Measurements from ENCODE around the gene PGLYRP1. TPM values are rescaled to one million over a fixed set of nuclear protein-coding genes. Genes with fewer than 3 reads are reported as not detected.

The PGLYRP1 gene, protein sequence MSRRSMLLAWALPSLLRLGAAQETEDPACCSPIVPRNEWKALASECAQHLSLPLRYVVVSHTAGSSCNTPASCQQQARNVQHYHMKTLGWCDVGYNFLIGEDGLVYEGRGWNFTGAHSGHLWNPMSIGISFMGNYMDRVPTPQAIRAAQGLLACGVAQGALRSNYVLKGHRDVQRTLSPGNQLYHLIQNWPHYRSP
- not detected in 2 replicates for total RNA-seq

GRCh38 chr19:46022431-46023310 is at the start of gene PGLYRP1:
Gene PGLYRP1, minus strand, starts transcription at chr19:46023053. Its CDS starts 32 bp downstream, at chr19:46023021.

DNA sequence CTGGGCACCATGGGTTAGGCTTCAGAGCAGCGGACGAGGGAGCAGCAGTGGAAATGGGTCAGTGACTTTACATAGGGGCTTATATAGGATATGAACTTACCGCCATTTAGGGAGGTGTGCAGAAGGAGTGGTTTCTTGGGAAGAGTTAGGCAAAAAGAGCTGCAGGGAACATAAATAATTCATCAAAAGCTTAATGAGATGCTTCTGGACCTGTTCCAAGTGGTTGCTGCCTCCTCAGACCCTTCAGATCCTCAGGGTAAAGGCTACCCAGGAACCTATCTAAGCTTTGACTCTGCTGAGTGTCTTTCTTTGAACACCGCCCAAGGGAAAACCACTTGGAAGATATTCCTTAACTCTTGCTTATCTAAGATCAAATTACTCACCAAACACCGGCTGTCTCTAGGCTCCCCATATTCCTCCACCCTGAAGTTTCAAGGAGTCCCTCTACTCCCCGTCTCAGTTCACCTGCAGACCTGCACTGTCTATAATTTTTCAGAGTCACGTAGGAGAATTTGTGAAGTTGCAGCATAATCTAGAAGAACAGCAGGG is 18.2 kb upstream of the PGLYRP1 start, which contains the start of gene IGFL4:
Gene IGFL4 (minus strand): TSS at position 51 of the 549 bp plus-strand sequence. CDS start 40 bp downstream, at position 11.

DNA sequence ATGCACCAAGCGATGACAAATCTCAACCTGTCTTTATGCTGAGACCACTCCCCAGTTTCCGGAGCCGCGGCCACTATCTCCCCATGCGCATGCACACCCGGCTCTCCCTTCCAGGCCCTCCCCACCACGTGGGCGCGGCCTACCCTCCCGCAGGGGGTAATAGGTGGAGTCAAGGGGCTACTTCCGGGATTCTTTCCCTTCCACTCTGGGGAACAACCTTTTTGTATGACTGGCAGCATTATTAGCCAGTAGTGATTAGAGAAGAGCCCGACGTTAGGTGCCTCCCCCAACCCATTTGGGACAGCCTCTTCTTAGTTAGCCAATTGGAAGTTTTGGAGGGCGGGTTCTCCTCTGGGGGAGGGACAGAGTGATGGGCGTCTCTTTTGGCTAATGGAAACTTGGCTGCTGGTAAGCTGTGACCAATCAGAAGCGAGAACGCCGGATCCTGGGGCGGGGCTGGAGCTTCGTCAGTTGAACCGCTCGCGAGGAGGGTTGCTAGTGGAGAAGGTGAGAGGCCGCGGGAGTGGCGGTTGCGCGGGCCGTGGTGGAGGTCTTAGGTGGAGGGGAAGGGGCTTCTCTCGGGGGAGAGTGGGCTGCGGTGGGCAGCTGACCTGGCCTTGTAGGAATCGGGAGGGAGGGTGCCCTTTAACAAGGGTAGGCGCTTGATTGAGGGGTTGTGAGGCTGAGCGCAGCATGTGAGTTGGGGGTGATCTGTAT is 27.7 kb downstream of the PGLYRP1 start, which contains the start of gene CCDC61:
Gene CCDC61 (plus strand): TSS at position 470 of the 717 bp plus-strand sequence. CDS start 7,552 bp downstream, outside the sequence.

GRCh38 chr19:45973553-45974338 is 49.1 kb downstream of the PGLYRP1 start, which contains the start of gene NOVA2:
Gene NOVA2, minus strand, starts transcription at chr19:45973865. Its CDS starts 514 bp downstream, at chr19:45973351.

Other genes with a start within 250 kb of the PGLYRP1 start
- 4.1 and 23.6 TPM in 2 replicates for gene DMPK, start 240.6 kb downstream of the PGLYRP1 start, total RNA-seq
- gene DMWD, start 230.2 kb downstream of the PGLYRP1 start, total RNA-seq = 32.1 and 32.5 TPM in 2 replicates
- under 0.01 and 0.07 TPM in 2 replicates for gene RSPH6A, start 207.7 kb downstream of the PGLYRP1 start, total RNA-seq
- gene SYMPK, start 159.9 kb downstream of the PGLYRP1 start, total RNA-seq = 27.7 and 56.0 TPM in 2 replicates
- not detected in 2 replicates for gene FOXA3, start 158.7 kb downstream of the PGLYRP1 start, total RNA-seq
- 17.8 and 20.8 TPM in 2 replicates for gene IRF2BP1, start 136.9 kb downstream of the PGLYRP1 start, total RNA-seq
- 1.0 and 2.3 TPM in 2 replicates for gene MYPOP, start 120.4 kb downstream of the PGLYRP1 start, total RNA-seq
- not detected in 2 replicates for gene NANOS2, start 108.3 kb downstream of the PGLYRP1 start, total RNA-seq
- gene NOVA2, start 49.2 kb downstream of the PGLYRP1 start, total RNA-seq = not detected in 2 replicates
- gene CCDC61, start 27.6 kb downstream of the PGLYRP1 start, total RNA-seq = 4.9 and 12.3 TPM in 2 replicates
- gene IGFL4, start 17.9 kb upstream of the PGLYRP1 start, total RNA-seq = not detected in 2 replicates
- not detected in 2 replicates for gene IGFL3, start 101.6 kb upstream of the PGLYRP1 start, total RNA-seq
- 2.4 TPM in 1 of 2 replicates, not detected in the other for gene IGFL2, start 125.2 kb upstream of the PGLYRP1 start, total RNA-seq
- under 0.01 TPM in 1 of 2 replicates, not detected in the other for gene IGFL1, start 206.7 kb upstream of the PGLYRP1 start, total RNA-seq

All from nasal cavity respiratory epithelium epithelial cell of viscerocranial mucosa (primary cell).